B cell (primary cell): ENCODE data around the gene YTHDC1. TPM values are rescaled to one million over a fixed set of nuclear protein-coding genes. Genes with fewer than 3 reads are reported as not detected.
A peak's percentile ranks its signal among the peaks of the same experiment; 100 is the strongest.

Experiments
- ATAC-seq: fragments of 200-7000 bp; cut with Tn5 transposase; one replicate; pipeline ENCODE4 v1.10.0; 2021; ENCODE audit warnings: low read depth, mild to moderate bottlenecking, moderate number of reproducible peaks, moderate library complexity
- CTCF ChIA-PET: fragments of 350-600 bp; sonication (Branson Sonifier 250); formaldehyde crosslinking; loops from one replicate; lab custom pipeline; 2021; ENCODE audit warnings: antibody characterized with exemption, inconsistent platforms; lab: Charles Lee
- POLR2A ChIA-PET: fragments of 350-600 bp; sonication (Branson Sonifier 250); formaldehyde crosslinking; loops from one replicate; lab custom pipeline; 2021; ENCODE audit warnings: antibody characterized with exemption; lab: Charles Lee
- DNase-seq: peaks from one replicate; pipeline ENCODE4 v3.0.0; 2013
- H2AFZ ChIP-seq: 2 replicates; pipeline ENCODE4 v1.6.1; 2012; ENCODE audit warnings: mild to moderate bottlenecking, low read depth, low read length; ENCODE audit not compliant: insufficient read depth, poor library complexity, severe bottlenecking
- H3K27ac ChIP-seq, 2 donors: 1 replicate in 1 of 2; 2 replicates in 1 of 2; pipeline ENCODE4 v1.5.1; 2012 to 2013; ENCODE audit warnings: low read length in 2 of 2, mild to moderate bottlenecking in 2 of 2, moderate library complexity in 1 of 2
- H3K27me3 ChIP-seq, 4 experiments: fragments of 200-600 bp in 1 of 4; sonication (generic) in 1 of 4; replicated peaks in 1 of 4; 1 replicate in 2 of 4; 2 replicates in 2 of 4; pipeline versions ENCODE4 v1.6.1 to v1.7.0; 2013 to 2016; ENCODE audit warnings: low read length in 3 of 4, mild to moderate bottlenecking in 2 of 4, mixed read lengths in 1 of 4, moderate library complexity in 1 of 4; ENCODE audit not compliant: insufficient read depth in 4 of 4, control insufficient read depth in 3 of 4; ENCODE audit errors: control extremely low read depth in 1 of 4
- H3K36me3 ChIP-seq, 2 experiments: replicated peaks in 1 of 2; 1 replicate in 1 of 2; 2 replicates in 1 of 2; pipeline versions ENCODE4 v1.6.1 to v1.7.1; 2013; ENCODE audit warnings: low read length in 1 of 2; ENCODE audit not compliant: insufficient read depth in 2 of 2, control insufficient read depth in 1 of 2; ENCODE audit errors: control extremely low read depth in 1 of 2, extremely low read depth in 1 of 2
- H3K4me1 ChIP-seq, 2 donors: fragments of 200-600 bp in 1 of 2; sonication (generic) in 1 of 2; 1 replicate in 1 of 2; 2 replicates in 1 of 2; pipeline versions ENCODE4 v1.5.1 to v1.6.1; 2013 to 2017; ENCODE audit warnings: low read length in 2 of 2; ENCODE audit not compliant: control insufficient read depth in 2 of 2, insufficient read depth in 2 of 2
- H3K4me2 ChIP-seq: replicated peaks from 2 replicates; pipeline ENCODE3; 2012; ENCODE audit warnings: mild to moderate bottlenecking, low read depth, low read length; ENCODE audit not compliant: poor library complexity, severe bottlenecking
- H3K4me3 ChIP-seq, 5 experiments: fragments of 200-600 bp in 1 of 5; sonication (generic) in 1 of 5; 1 replicate in 3 of 5; 2 replicates in 2 of 5; pipeline versions ENCODE4 v1.5.1 to v1.7.0; 2011 to 2016; ENCODE audit warnings: low read length in 4 of 5, mild to moderate bottlenecking in 4 of 5, low read depth in 2 of 5, control low read depth in 1 of 5, moderate library complexity in 1 of 5; ENCODE audit not compliant: insufficient read depth in 1 of 5; ENCODE audit errors: control extremely low read depth in 1 of 5, extremely low read depth in 1 of 5
- H3K79me2 ChIP-seq: fragments of 200-600 bp; sonication (generic); one replicate; pipeline ENCODE4 v1.6.0; 2016; ENCODE audit warnings: low read length; ENCODE audit not compliant: control insufficient read depth, insufficient read depth
- H3K9ac ChIP-seq: fragments of 200-600 bp; sonication (generic); 2 replicates; pipeline ENCODE4 v1.6.1; 2017; ENCODE audit warnings: mild to moderate bottlenecking, low read length, moderate library complexity
- H3K9me3 ChIP-seq, 3 donors: one replicate each; pipeline versions ENCODE4 v1.6.1 to v1.7.1; 2013; ENCODE audit warnings: low read length in 2 of 3; ENCODE audit not compliant: control insufficient read depth in 2 of 3, insufficient read depth in 1 of 3; ENCODE audit errors: control extremely low read depth in 1 of 3
- H4K20me1 ChIP-seq: 2 replicates; pipeline ENCODE4 v1.6.0; 2012; ENCODE audit warnings: mild to moderate bottlenecking, low read length; ENCODE audit not compliant: insufficient read depth, control insufficient read depth, poor library complexity, severe bottlenecking
- H3K27ac Mint-ChIP-seq: one replicate; pipeline ENCODE4 v1.8.0; 2021; ENCODE audit warnings: mixed read lengths
- H3K27me3 Mint-ChIP-seq: one replicate; pipeline ENCODE4 v1.8.0; 2021; ENCODE audit warnings: mixed read lengths
- H3K4me1 Mint-ChIP-seq: one replicate; pipeline ENCODE4 v1.8.0; 2021; ENCODE audit warnings: mixed read lengths
- H3K4me3 Mint-ChIP-seq: one replicate; pipeline ENCODE4 v1.8.0; 2021; ENCODE audit warnings: mixed read lengths
- H3K9me3 Mint-ChIP-seq: one replicate; pipeline ENCODE4 v1.8.0; 2022; ENCODE audit warnings: mixed read lengths; ENCODE audit not compliant: insufficient read depth
- CTCF ChIP-seq: fragments of 200-600 bp; IDR thresholded peaks from one replicate; pipeline ENCODE4 v1.8.0; 2022; ENCODE audit warnings: antibody characterized with exemption, mild to moderate bottlenecking
- EZH2 ChIP-seq: IDR thresholded peaks from 2 replicates; pipeline ENCODE4 v1.6.1; 2012; ENCODE audit warnings: borderline replicate concordance, low read depth, mild to moderate bottlenecking, moderate library complexity, low read length; ENCODE audit not compliant: insufficient read depth, poor library complexity, severe bottlenecking
- WGBS: methylation state at CpG from one replicate; pipeline ENCODE4 v1.1.5; 2013; ENCODE audit warnings: missing lambda C conversion rate; ENCODE audit not compliant: insufficient coverage; 5-methylcytosine and 5-hydroxymethylcytosine counted together
- intact Hi-C: fragments of 100-400 bp; cut with micrococcal nuclease; formaldehyde crosslinking; loops from one replicate; pipeline ENCODE4 v1.10.0; 2022
- polyA plus RNA-seq: library from polyadenylated mRNA; depleted of rRNA; stranded (reverse); fragments of >200 nt; gene quantifications from 2 replicates; pipeline ENCODE4 v1.2.3, GENCODE V29; 2012
- total RNA-seq, 2 donors: library from RNA; stranded (reverse); fragments of 120-200 nt in 1 of 2; gene quantifications; 1 replicate in 1 of 2; 2 replicates in 1 of 2; pipeline versions ENCODE4 v1.2.3 to v1.2.4, GENCODE V29; 2013 to 2022

Gene YTHDC1
- total and polyA plus RNA-seq, 2 donors (not counting 1 experiment from before 2014, with no cell fraction given), result 26.9 to 179 TPM

DNA sequence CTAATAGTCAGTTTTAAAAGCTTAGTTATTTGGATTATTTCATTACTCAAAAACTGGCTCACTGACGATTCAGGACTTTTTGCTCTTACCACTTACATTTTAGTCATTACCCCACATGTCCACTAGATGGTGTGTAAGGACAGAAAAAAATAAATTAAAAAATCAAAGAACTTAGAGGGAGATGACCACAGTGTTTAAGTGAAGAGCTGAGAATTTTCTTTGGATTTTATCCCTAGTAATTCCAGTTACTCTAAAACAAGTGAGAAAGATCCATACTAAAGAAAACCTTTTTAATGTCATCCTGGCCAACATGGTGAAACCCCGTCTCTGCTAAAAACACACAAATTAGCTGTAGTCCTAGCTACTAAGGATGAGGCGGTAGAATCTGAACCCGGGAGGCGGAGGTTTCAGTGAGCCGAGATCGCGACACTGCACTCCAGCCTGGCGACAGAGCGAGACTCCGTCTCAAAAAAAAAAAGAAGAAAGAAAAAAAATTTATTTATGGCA is 78.0 kb downstream of the YTHDC1 start:
- Histone ChIP-seq H3K4me1 (peaks cover 4 to 5% of the 10 kb centered on the region in 2 donors), H3K36me3 (no peaks in the 10 kb centered on the region), H3K9ac (peak overlapping the region; percentile 29), H3K79me2 (no peaks in the 10 kb centered on the region), H3K4me2 (peak overlapping the region; percentile 43), H3K4me3 (peak overlapping the region in 2 of 5 experiments; percentile 21 to 22), H3K27ac (no peak overlapping the region), H2AFZ (peak overlapping the region; percentile 43), H4K20me1 (no peaks in the 10 kb centered on the region), H3K9me3 (peaks cover 0 to 5% (median 0%) of the 10 kb centered on the region in 3 donors), H3K27me3 (no peaks in the 10 kb centered on the region)
- peaks cover 13% of the 10 kb centered on the region for H3K27me3 Mint-ChIP-seq
- no peak for TF ChIP-seq EZH2
- TF ChIP-seq CTCF, result peak; percentile 88
- H3K4me3 Mint-ChIP-seq, result no peak overlapping the region
- 71% methylated on average over 2 of the region's 11 CpGs for WGBS
- peaks cover 16% of the 10 kb centered on the region for H3K4me1 Mint-ChIP-seq
- ATAC-seq (peak; percentile 54), DNase-seq (peak; percentile 65)
- intact Hi-C loops, result loop anchor here (1.0 to 5.0 kb wide), 3 partner anchors 104 to 1610 kb away; no protein-coding TSS in a partner anchor
- no peak overlapping the region for H3K27ac Mint-ChIP-seq
- CTCF ChIA-PET, result interaction anchor here (0.7 to 3.3 kb wide), 17 partner anchors 9 to 898 kb away, joined by 3 to 88 read pairs (median 4); no protein-coding TSS in a partner anchor
- POLR2A ChIA-PET, result interaction anchor here (0.6 kb wide), 1 partner anchor 103 kb away, joined by 6 read pairs; no protein-coding TSS in a partner anchor
- H3K9me3 Mint-ChIP-seq, result no peaks in the 10 kb centered on the region

DNA sequence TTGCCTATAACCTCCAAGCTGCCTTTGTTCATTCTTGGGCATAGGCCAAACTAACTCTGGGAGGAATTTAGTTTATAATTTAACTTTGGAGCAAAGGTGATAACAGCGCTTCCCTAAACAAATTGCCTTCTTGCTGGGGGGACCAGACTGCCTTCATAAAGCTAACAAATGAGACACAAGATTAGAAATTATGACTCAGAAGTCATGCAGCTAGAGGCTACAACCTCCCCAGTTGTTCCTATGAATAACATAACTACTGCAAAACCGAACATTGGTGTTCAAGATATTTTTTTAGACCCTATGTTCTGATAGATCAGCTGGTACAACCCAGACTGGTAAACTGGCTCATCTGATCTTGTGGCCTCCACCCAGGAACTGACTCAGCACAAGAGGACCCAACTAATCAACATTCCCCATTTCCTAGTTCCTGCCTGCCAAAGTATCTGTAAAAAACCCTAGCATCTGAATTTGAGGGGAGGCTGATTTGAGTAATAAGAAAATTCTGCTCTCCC is 82.4 kb downstream of the YTHDC1 start:
- no peak overlapping the region for H2AFZ ChIP-seq
- Mint-ChIP-seq H3K27ac (no peak overlapping the region), H3K27me3 (peaks cover 10% of the 10 kb centered on the region), H3K4me3 (no peak overlapping the region), H3K4me1 (peaks cover 2% of the 10 kb centered on the region), H3K9me3 (no peaks in the 10 kb centered on the region)
- no peak overlapping the region for H3K9ac ChIP-seq
- H4K20me1 ChIP-seq, result no peaks in the 10 kb centered on the region
- no peaks in the 10 kb centered on the region for H3K36me3 ChIP-seq
- intact Hi-C loops, result no loop called here
- ATAC-seq (no peak), DNase-seq (no peak)
- ChIA-PET CTCF (no interaction called here), POLR2A (no interaction called here)
- no peaks in the 10 kb centered on the region for H3K27me3 ChIP-seq
- TF ChIP-seq CTCF (no peak), EZH2 (no peak)
- H3K9me3 ChIP-seq, result peaks cover 0 to 5% (median 0%) of the 10 kb centered on the region in 3 donors
- no peak overlapping the region for H3K4me2 ChIP-seq
- no peak overlapping the region for H3K27ac ChIP-seq
- no peaks in the 10 kb centered on the region for H3K79me2 ChIP-seq
- H3K4me3 ChIP-seq, result no peak overlapping the region
- WGBS, result 83% methylated on average over 1 of the region's 2 CpGs
- H3K4me1 ChIP-seq, result peaks cover 0 to 5% of the 10 kb centered on the region in 2 donors
